Gastrocnemius medialis (tissue), 4 donors: ENCODE results near the gene LRRC27. TPM values are rescaled to one million over a fixed set of nuclear protein-coding genes. Genes with fewer than 3 reads are reported as not detected.

Experiments
- ATAC-seq, 2 donors: fragments of 150-250 bp; one replicate each; pipeline ENCODE4 v1.9.1; 2016
- DNase-seq, 2 donors: peaks; one replicate each; pipeline ENCODE4 v3.0.0-alpha.2; 2019
- H3K27ac ChIP-seq, 4 donors: fragments of 200-600 bp; sonication (generic); 1 replicate in 1 of 4; 2 replicates in 3 of 4; pipeline ENCODE4 v1.5.1; 2016 to 2018; ENCODE audit warnings: mild to moderate bottlenecking in 2 of 4, moderate library complexity in 1 of 4
- H3K27me3 ChIP-seq, 3 donors: fragments of 200-600 bp; sonication (generic) in 2 of 3; 1 replicate in 1 of 3; 2 replicates in 2 of 3; pipeline versions ENCODE4 v1.5.1 to v1.6.0; 2016 to 2019; ENCODE audit warnings: mild to moderate bottlenecking in 1 of 3, moderate library complexity in 1 of 3
- H3K36me3 ChIP-seq, 2 donors: fragments of 200-600 bp; sonication (generic) in 1 of 2; one replicate each; pipeline ENCODE4 v1.5.1; 2017 to 2018
- H3K4me1 ChIP-seq, 2 donors: fragments of 200-600 bp; sonication (generic) in 1 of 2; one replicate each; pipeline ENCODE4 v1.5.1; 2016 to 2017; ENCODE audit warnings: mild to moderate bottlenecking in 2 of 2
- H3K4me3 ChIP-seq, 4 donors: fragments of 200-600 bp; sonication (generic) in 3 of 4; 1 replicate in 1 of 4; 2 replicates in 3 of 4; pipeline ENCODE4 v1.5.1; 2016 to 2019; ENCODE audit warnings: mild to moderate bottlenecking in 2 of 4
- H3K9me3 ChIP-seq, 3 donors: fragments of 200-600 bp; sonication (generic) in 2 of 3; 1 replicate in 1 of 3; 2 replicates in 2 of 3; pipeline ENCODE4 v1.5.1; 2016 to 2019
- CTCF ChIP-seq, 5 experiments: fragments of 450-650 bp in 3 of 5; fragments of 200-600 bp in 2 of 5; sonication (generic) in 2 of 5; IDR thresholded peaks in 4 of 5; conservative IDR thresholded peaks in 1 of 5; 1 replicate in 4 of 5; 2 replicates in 1 of 5; pipeline ENCODE4 v1.5.1; 2016 to 2019; ENCODE audit warnings: antibody characterized with exemption in 5 of 5, mild to moderate bottlenecking in 3 of 5, moderate library complexity in 3 of 5
- POLR2A ChIP-seq, 2 donors: fragments of 450-650 bp; IDR thresholded peaks; one replicate each; pipeline ENCODE4 v1.6.1; 2017; ENCODE audit warnings: antibody characterized with exemption in 2 of 2, mild to moderate bottlenecking in 2 of 2, moderate library complexity in 2 of 2
- in situ Hi-C, 4 donors: fragments of 200-750 bp; cut with MboI; loops; one replicate each; pipeline versions ENCODE4 v1.15.0 to v1.8.0; 2017; ENCODE audit warnings: low sequenced_read_pairs in 4 of 4
- intact Hi-C: fragments of 100-400 bp; cut with DNase I; formaldehyde crosslinking; loops from one replicate; pipeline ENCODE4 v1.15.1; 2023; ENCODE audit warnings: low total_unique reads
- total RNA-seq, 4 donors: library from RNA; depleted of rRNA; stranded (reverse); fragments of >200 nt; gene quantifications; one replicate each; pipeline versions ENCODE4 v1.1.0 to v1.2.3, GENCODE V29; 2016

The LRRC27 gene
- total RNA-seq, 4 donors from 2014 or later, result 1.0 to 7.0 (median 4.1) TPM

- in situ Hi-C loops, result no loop called here
- no peak for DNase-seq
- peaks cover 7 to 11% of the 10 kb centered on the region in 2 donors for H3K4me1 ChIP-seq
These were observed 96.0 kb downstream of the LRRC27 start for GRCh38 chr10:132427939-132428367.

GRCh38 chr10:132428486-132428995 lies 96.5 kb downstream of the LRRC27 start:
- no peak for DNase-seq
- no peak overlapping the region for H3K4me3 ChIP-seq
- H3K36me3 ChIP-seq, result no peaks in the 10 kb centered on the region
- H3K9me3 ChIP-seq, result no peaks in the 10 kb centered on the region
- in situ Hi-C loops (no loop called here), intact Hi-C loops (no loop called here)
- TF ChIP-seq POLR2A (IDR thresholded peaks at IDR 0.05) (no peak), CTCF (IDR thresholded peaks at IDR 0.05 in 4 of 5, conservative IDR thresholded peaks at IDR 0.05 in 1 of 5) (no peak)
- ATAC-seq, result no peak
- H3K4me1 ChIP-seq, result peaks cover under 1 to 5% of the 10 kb centered on the region in 2 donors
- H3K27me3 ChIP-seq, result no peaks in the 10 kb centered on the region
- H3K27ac ChIP-seq, result no peak overlapping the region

More at GRCh38 chr10:132427939-132428367, 96.0 kb downstream of the LRRC27 start:
- intact Hi-C loops, result no loop called here
- Histone ChIP-seq H3K27me3 (no peaks in the 10 kb centered on the region), H3K27ac (no peak overlapping the region), H3K9me3 (no peaks in the 10 kb centered on the region), H3K36me3 (no peaks in the 10 kb centered on the region), H3K4me3 (no peak overlapping the region)
- ATAC-seq, result no peak
- TF ChIP-seq CTCF (IDR thresholded peaks at IDR 0.05 in 4 of 5, conservative IDR thresholded peaks at IDR 0.05 in 1 of 5) (no peak), POLR2A (IDR thresholded peaks at IDR 0.05) (no peak)

Other genes with a start within 250 kb of the LRRC27 start
- 1 to 10 TPM in 1 of 4 donors, under 1 TPM in 3; 0.29 to 1.3 (median 0.46) TPM for gene DPYSL4, start 145.2 kb upstream of the LRRC27 start, total RNA-seq
- gene STK32C, start 24.2 kb upstream of the LRRC27 start, total RNA-seq, result 10 to 100 TPM in 1 of 4 donors, 1 to 10 TPM in 3; 3.7 to 13.9 (median 6.7) TPM
- 10 to 100 TPM; 22.7 to 30.9 (median 24.4) TPM for gene PWWP2B, start 65.0 kb downstream of the LRRC27 start, total RNA-seq
- 100 to 1,000 TPM in 2 of 4 donors, 10 to 100 TPM in 2; 74.9 to 107 (median 92.4) TPM for gene INPP5A, start 205.6 kb downstream of the LRRC27 start, total RNA-seq